ENCODE data around the gene LPCAT2. TPM values are rescaled to one million over a fixed set of nuclear protein-coding genes. Genes with fewer than 3 reads are reported as not detected.

LPCAT2 gene
- polyA plus RNA-seq, 1 donor from 2014 or later: 0.59 TPM

GRCh38 chr16:55469821-55470532 is 38.9 kb upstream of the LPCAT2 start:
- Histone ChIP-seq H3K9me2 (ENCODE audit: insufficient read depth, low read length) (no peaks in the 10 kb centered on the region), H3K36me3 (ENCODE audit: insufficient read depth, low read length) (no peaks in the 10 kb centered on the region), H3K9ac (ENCODE audit: low read length) (no peak overlapping the region), H3F3A (ENCODE audit: insufficient read depth, low read length, poor library complexity, severe bottlenecking) (no peaks in the 10 kb centered on the region), H3K4me3 (ENCODE audit: low read length) (no peak overlapping the region), H4K20me1 (ENCODE audit: insufficient read depth) (no peaks in the 10 kb centered on the region), H2AFZ (ENCODE audit: low read depth, low read length) (no peak overlapping the region), H3K4me2 (ENCODE audit: low read length) (no peak overlapping the region), H3K79me2 (replicated peaks; ENCODE audit: insufficient read depth, low read length) (no peaks in the 10 kb centered on the region), H3K27ac (ENCODE audit: low read length) (no peak overlapping the region), H3K9me3 (ENCODE audit: low read length) (no peaks in the 10 kb centered on the region), H3K27me3 (ENCODE audit: insufficient read depth, low read depth, low read length) (no peaks in the 10 kb centered on the region)
- TF ChIP-seq SMC3 (conservative IDR thresholded peaks at IDR 0.05; ENCODE audit: poor library complexity): no peak
- TF ChIP-seq EP300 (conservative IDR thresholded peaks at IDR 0.05; ENCODE audit: poor library complexity, severe bottlenecking): no peak
- no peak for TF ChIP-seq RAD21 (conservative IDR thresholded peaks at IDR 0.05)
- no peak for TF ChIP-seq MXI1 (conservative IDR thresholded peaks at IDR 0.05; ENCODE audit: poor library complexity, severe bottlenecking)
- no peak for TF ChIP-seq POLR2AphosphoS5 (IDR thresholded peaks at IDR 0.05)
- no peak for TF ChIP-seq EZH2 (IDR thresholded peaks at IDR 0.05; ENCODE audit: borderline replicate concordance, insufficient read depth, low read length, poor library complexity, severe bottlenecking)
- no peak for TF ChIP-seq CTCF (IDR thresholded peaks at IDR 0.05; ENCODE audit: poor library complexity, severe bottlenecking)
- no peak for TF ChIP-seq TAF1 (IDR thresholded peaks at IDR 0.05; ENCODE audit: low read depth)
- no peak for TF ChIP-seq REST (IDR thresholded peaks at IDR 0.05; ENCODE audit: borderline replicate concordance)

- no peaks in the 10 kb centered on the region for H3K36me3 ChIP-seq (ENCODE audit: insufficient read depth, low read length)
- H3K9me2 ChIP-seq (ENCODE audit: insufficient read depth, low read length): no peaks in the 10 kb centered on the region
- no peaks in the 10 kb centered on the region for H4K20me1 ChIP-seq (ENCODE audit: insufficient read depth)
- no peak overlapping the region for H3K27ac ChIP-seq (ENCODE audit: low read length)
- no peaks in the 10 kb centered on the region for H3F3A ChIP-seq (ENCODE audit: insufficient read depth, low read length, poor library complexity, severe bottlenecking)
- H2AFZ ChIP-seq (ENCODE audit: low read depth, low read length): no peak overlapping the region
- no peak overlapping the region for H3K9ac ChIP-seq (ENCODE audit: low read length)
- H3K4me3 ChIP-seq (ENCODE audit: low read length): no peak overlapping the region
- no peaks in the 10 kb centered on the region for H3K9me3 ChIP-seq (ENCODE audit: low read length)
- TF ChIP-seq EZH2 (IDR thresholded peaks at IDR 0.05; ENCODE audit: borderline replicate concordance, insufficient read depth, low read length, poor library complexity, severe bottlenecking) (no peak), RAD21 (conservative IDR thresholded peaks at IDR 0.05) (no peak), POLR2AphosphoS5 (IDR thresholded peaks at IDR 0.05) (no peak), CTCF (IDR thresholded peaks at IDR 0.05; ENCODE audit: poor library complexity, severe bottlenecking) (no peak), MXI1 (conservative IDR thresholded peaks at IDR 0.05; ENCODE audit: poor library complexity, severe bottlenecking) (no peak), TAF1 (IDR thresholded peaks at IDR 0.05; ENCODE audit: low read depth) (no peak), EP300 (conservative IDR thresholded peaks at IDR 0.05; ENCODE audit: poor library complexity, severe bottlenecking) (no peak), SMC3 (conservative IDR thresholded peaks at IDR 0.05; ENCODE audit: poor library complexity) (no peak), REST (IDR thresholded peaks at IDR 0.05; ENCODE audit: borderline replicate concordance) (no peak)
- H3K79me2 ChIP-seq (replicated peaks; ENCODE audit: insufficient read depth, low read length): no peaks in the 10 kb centered on the region
- H3K4me2 ChIP-seq (ENCODE audit: low read length): no peak overlapping the region
- no peaks in the 10 kb centered on the region for H3K27me3 ChIP-seq (ENCODE audit: insufficient read depth, low read depth, low read length)
These were observed 38.1 kb upstream of the LPCAT2 start for GRCh38 chr16:55470533-55471371.

All from neural cell (in vitro differentiated cells).